CD1c-positive myeloid dendritic cell (primary cell): Measurements from ENCODE around the gene EVI5L.
"Not testable (repeated sequence)": the region's sequence is repeated elsewhere in the genome, so short reads cannot be mapped to it uniquely, and the experiment has no call there.

ENCODE experiments used
- DNase-seq: peaks from one replicate; pipeline ENCODE4 v3.0.0-alpha.2; 2016; ENCODE audit errors: extremely low spot score

Gene EVI5L

DNA sequence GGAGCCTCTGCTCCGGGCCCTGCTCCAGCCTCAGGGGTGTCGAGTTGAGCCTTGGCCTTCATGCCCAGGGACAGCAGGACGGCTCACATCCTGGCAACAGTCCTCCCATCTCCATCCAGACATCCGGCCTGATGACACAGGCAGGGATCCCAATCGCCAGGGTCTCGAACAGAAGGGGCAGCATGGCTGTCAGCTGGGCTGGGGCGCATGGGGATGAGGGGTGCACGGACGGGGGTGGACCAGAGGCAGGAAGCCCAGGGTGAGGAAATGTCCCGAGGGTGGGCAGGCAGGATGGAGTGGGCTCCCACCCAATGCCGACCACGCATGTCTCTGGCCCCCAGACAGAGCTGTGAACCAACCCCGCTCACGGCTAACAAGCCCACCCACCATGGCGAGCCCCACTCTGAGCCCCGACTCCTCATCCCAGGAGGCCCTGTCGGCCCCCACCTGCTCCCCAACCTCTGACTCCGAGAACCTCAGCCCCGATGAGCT, 16.2 kb downstream of the EVI5L start:
- DNase-seq, result no peak

DNA sequence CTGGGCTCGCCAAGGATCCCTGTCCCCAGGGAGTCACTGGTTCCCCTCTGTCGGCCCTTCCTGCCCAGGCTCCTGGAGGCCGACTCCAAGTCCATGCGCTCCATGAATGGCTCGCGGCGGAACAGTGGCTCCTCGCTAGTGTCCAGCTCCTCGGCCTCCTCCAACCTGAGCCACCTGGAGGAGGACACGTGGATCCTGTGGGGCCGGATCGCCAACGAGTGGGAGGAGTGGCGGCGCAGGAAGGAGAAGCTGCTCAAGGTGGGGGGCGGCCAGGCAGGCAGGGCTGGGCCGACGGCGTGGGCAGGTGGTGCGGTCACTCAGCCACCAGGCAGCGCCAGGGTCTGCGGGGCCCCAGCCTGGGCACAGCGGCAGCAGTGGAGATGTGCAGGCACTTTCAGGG, 17.6 kb downstream of the EVI5L start:
- DNase-seq, result no peak

DNA sequence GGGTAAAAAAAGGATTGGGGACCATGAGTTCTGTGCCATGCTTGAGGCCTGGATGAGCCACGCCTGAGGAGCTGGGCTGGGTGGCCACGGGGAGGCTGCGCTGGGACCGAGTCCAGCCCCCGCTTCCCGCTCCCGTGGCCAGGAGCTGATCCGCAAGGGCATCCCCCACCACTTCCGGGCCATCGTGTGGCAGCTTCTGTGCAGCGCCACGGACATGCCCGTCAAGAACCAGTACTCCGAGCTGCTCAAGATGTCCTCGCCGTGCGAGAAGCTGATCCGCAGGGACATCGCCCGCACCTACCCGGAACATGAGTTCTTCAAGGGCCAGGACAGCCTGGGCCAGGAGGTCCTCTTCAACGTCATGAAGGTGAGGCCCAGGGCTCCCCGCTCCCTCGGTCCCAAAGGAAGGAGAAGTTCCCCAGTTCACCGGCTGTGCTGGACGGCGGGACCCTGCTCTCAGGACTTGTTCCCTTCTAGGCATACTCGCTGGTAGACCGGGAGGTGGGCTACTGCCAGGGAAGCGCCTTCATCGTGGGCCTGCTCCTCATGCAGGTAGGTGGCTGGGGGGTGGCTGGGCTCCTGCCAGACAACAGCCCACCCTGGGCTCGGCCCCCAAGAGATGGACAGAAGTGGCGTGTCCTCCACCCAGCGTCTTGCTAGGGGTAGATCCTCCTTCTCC, 18.9 kb downstream of the EVI5L start:
- DNase-seq, result no peak

DNA sequence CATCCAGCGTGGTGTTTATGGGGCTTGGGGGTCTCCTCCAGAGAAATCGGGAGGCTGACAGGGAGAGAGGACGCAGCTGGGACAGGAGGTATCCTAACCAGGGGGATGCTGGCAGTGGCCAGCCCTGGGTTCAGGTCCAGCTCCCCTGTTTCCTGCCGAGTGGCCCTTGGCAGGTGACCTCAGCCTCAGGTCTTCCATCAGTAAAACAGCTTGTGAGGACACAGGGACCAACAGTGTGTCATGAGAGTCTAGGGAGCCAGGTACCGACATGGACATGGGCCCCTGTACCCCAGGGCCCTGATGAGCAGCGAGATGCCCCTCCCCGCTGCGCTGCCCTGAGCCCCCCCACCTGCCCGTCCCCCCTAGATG, 19.6 kb downstream of the EVI5L start:
- no peak for DNase-seq

DNA sequence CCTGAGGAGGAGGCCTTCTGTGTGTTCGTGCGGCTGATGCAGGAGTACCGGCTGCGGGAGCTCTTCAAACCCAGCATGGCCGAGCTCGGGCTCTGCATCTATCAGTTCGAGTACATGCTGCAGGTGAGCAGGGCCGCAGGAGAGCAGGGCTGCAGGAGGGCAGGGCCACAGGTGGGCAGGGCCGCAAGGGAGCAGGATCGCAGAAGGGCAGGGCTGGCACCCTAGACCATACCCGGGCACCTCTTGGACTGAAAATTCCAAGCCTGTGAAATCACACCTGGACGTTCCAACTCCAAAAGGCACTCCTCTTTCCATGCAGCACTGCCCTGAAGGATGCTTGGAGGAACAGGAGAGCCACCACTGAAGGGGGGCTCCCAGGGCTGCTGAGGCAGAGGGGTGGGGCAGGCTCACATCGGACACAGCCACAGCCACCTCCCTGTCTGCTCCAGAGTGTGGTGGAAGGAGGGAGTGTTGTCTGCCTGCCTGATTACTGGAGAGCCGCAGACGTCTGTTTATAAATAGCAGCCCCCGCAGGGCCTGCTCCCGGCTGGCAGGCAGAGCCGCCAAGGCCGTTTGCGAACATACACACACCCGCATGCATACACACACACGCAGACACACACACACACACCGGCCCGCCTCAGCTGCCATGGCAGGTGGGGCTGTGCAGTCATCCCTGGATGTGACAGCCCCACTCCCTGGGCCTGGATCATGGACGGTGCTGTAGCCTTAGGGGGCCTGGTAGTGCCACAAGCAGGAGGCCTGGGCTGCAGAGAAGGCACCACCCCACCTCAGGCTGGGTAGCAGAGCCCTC, 20.2 kb downstream of the EVI5L start:
- no peak for DNase-seq

DNA sequence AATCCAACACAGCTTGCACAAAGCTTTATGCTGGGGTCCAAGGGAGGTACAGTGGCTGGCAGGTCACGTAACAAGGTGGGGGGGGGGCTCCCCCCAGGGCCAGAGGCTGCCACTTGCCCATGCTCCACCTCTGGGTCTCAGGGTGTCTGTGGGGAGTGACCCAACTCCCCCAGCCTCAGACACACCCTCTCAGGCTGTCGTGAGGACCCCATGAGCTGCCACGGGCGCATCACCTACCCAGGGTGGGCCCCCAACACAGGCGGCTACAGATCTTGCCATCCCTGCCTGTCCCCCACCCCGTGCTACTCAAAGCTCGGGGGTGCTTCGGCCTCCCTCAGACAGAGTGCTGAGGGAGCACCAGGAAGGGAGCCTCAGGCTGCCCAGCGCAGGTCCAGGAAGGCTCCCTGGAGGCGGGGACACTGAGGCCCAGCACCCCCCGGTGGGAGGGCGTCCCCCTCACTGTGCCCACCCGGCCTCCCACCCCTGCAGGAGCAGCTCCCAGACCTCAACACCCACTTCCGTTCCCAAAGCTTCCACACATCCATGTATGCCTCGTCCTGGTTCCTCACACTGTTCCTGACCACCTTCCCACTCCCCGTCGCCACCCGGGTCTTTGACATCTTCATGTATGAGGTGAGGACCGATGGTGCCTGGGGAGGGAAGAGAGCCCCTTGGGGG, 21.1 kb downstream of the EVI5L start:
- no peak for DNase-seq

DNA sequence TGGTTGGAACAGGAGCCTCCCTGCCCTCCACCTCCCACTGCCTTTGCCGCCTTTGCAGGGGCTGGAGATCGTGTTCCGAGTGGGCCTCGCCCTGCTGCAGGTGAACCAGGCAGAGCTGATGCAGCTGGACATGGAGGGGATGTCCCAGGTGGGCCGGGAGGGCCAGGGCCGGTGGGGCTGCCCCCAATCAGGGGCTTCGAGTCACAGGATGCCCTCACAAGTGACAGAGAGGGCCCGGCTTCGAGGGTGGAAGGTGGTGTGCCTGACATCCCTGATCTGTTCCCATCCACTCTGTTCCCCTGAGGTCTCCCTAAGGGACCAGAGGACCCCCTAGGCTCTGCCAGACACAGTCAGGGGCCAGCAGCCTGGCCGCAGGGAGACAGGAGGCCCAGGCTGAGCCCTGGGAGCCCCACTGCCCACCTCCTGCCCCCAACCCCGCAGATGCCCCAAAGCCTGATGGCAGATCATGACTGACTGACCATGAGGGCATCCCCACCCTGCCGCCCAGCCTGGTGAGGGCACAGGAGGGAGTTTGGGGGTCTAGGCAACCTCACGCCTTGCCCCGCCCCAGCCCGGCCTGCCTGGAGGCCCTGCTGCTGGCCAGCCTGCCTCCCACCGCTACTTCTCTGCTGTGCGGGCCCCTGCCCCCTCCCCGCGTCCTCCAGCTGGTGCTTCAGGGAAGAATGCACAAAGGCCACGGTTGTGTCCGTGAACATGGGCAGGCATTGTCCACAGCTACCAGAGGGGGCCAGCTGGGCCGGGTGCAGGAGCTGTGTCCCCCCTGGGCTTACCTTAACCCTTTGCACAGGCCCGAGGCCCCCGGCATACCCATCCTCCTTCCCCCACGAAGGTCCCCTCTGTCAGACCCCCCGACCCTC, 21.8 kb downstream of the EVI5L start:
- no peak for DNase-seq

DNA sequence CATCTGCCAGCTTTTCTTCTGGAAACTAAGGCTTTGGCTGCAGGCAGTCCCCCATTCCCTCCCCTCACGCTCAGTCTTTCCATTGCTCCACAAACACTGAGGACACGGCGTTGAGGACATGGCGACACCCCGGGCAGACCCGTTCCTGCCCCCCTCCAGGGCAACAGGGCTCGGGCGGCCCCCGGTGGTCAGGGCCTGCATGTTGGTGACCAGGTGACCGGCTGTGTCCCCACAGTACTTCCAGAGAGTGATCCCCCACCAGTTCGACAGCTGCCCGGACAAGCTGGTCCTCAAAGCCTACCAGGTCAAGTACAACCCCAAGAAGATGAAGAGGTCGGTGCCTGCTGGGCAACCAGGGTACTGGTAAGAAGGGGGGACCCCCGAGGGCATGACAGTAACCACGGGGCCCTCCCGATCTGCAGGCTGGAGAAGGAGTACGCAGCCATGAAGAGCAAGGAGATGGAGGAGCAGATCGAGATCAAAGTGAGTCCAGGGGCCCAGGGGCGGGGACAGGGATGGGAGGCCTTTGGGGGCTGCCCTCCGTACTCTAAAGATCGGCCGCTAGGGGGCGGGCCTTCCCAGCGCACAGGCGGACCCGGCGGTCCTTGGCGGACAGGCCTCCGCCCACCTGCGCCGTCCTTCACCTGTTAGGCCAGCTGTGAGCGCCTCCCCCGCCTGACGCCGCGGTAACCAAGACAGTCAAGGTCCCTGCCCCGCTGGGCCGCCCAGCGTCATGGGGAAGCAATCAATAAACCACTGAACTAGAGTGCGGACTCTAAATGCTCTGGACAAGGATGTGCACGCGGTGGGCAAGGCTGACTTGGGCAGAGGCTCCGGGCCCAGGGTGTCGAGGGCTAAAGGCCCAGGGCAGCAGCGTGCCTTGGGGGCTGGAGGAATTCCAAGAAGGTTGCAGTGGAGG, 23.1 kb downstream of the EVI5L start:
- DNase-seq, result peak; percentile 64

DNA sequence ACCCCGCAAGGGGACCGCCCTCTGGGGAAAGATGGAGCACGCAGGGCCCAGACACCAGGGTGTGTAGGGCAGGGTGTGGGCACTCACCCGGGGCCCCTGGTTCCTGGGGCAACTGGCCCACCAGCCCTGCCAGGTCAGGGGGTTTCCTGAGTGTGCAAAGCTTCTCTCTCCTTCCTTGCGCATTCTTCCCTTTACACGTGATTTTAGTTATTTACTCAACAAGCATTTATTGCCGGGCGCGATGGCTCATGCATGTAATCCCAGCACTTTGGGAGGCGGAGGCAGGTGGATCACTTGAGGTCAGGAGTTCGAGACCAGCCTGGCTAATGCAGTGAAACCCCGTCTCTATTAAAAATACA, 23.7 kb downstream of the EVI5L start:
- no peak for DNase-seq

DNA sequence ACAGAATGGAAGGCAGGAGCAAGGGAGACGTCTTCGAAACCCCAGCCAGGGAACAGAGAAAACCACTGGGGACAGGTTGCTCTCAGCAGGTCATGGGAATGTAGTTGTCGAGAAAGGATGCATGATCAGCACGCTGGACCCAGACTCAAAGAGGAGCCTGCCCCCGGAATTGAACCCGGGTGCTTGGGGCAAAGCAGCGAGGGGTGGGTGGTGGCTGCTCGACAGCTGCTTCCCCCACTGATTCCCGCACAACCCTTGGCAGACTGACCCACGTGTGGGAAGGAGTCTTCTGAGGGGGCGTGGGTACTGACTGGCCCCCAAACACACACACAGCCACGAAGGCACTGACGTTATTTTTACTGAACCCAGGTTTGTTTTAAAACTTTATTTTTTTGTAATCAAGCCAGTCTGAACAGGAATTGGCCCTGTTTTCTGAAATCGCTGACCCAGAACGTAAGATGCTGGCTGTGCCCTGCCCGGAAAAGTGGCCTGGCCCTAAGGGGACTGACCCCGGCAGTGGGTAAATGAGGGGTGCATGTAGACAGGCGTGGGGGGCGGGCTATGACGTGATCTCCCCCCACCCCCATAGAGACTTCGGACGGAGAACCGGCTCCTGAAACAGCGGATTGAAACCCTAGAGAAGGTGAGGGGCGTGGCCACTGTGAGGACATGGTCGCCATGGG, 25.5 kb downstream of the EVI5L start:
- no peak for DNase-seq

DNA sequence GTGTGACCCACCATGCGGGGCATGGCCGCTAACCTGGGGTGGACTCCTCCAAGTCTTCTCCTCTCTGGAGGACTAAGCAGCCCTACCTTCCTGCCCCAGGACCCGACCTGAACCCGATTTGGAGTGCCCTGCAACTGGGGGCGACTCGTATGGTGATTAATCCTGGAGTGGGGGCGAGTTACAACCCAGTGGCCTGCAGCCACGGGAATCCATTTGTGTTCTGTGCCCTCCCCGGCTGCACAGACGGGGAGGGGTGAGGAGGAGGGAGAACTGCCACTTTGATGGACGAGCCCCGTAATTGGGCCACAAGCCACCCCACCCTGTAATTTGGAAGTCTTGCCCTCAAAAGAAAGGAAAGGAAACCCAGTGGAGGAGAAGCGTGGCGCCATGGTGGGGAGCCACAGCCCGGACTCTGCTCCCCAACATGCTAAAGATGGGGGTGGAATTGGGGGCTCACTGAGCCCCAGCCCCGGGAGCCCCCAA, 26.1 kb downstream of the EVI5L start:
- no peak for DNase-seq

DNA sequence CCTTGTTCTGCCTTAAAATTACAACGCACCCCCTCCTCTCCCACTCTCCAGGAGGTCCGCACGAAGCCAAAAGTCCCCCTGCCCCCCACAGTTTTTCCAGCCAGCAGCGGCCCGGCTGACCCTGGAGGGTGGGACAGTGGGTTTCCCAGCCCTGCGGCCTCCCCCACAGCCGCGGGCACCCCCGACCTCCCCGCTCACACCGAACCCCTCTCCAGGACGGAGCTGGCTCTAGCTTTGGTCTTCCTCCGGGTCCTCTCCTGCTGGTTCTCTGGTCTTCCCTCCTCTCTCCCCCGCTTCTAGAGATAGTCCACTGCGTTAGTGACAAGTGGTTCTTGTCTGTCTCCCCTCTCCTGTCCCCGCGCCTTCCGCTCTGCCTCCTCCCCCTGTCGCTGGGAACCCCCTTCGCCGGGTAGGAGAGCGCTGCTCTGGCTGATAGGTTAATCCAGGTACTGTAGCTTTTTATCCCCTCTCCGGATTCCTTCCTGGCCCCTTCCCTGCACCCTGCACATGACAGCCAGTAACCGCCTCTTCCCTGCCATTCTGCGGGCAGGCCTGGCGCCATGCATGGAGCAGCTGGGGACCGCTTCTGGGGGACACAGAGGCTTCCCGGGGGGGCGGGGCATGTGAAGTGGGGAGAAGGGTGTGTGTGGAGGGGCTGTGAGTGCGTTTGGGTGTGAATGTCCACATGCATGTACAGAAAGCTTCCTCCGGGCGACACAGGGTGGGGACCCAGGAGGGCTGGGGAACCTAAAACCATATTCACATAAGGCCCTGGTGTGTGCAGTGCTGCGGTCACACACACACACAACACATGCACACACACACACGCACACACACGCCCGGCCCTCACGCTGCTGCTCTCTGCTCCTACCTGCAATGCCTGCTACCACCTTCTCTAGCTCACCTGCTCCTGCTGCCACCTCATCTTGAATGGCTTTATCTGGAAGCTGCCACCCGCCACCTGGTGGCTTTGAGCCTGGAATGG, 27.0 kb downstream of the EVI5L start:
- DNase-seq, result no peak

DNA sequence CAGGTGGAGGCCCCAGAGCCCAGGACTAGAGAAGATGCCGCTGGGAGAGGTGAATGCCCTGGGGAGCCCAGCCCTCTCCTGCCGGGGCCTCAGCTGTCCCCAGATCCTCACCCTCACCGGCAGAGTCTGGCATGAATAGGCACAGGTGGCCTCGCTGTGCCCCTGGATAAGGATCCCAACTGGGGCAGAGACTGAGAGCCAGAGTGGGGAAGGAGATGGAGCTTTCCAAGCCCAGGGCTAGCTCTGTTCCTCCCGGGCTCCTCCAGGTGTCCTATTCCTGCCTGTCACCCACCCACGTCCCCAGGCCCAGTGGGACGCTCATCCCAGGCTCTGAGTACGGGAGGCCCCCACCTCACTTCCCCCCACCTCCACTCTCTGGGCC, 27.7 kb downstream of the EVI5L start:
- DNase-seq, result no peak

DNA sequence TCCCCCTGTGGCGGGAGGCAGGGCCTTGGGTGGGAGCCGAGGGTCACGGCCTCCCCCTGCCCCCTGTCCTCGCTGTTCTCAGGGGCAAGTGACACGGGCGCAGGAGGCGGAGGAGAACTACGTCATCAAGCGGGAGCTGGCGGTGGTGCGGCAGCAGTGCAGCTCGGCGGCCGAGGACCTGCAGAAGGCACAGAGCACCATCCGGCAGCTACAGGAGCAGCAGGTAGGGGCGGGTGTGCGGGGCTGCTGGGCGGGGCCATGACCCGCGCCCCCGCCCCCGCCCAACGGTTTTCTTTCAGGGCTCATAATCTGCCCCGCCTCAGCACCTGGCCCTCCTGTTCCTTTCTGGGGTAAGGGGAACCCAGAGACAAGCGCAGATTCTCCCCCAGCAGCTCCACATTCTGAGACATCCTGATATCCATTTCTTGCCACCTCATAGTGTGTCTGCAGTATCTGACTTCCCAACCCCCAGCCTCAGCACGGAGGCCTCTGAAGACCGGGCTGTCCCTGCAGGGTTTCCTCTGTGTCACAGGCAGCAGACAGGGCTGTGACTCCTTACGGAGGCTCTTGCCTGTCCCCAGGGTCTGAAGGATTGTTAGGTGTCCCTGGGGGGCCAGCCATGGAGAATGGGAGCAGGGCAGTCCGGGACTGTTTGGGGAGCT, 28.2 kb downstream of the EVI5L start:
- no peak for DNase-seq

DNA sequence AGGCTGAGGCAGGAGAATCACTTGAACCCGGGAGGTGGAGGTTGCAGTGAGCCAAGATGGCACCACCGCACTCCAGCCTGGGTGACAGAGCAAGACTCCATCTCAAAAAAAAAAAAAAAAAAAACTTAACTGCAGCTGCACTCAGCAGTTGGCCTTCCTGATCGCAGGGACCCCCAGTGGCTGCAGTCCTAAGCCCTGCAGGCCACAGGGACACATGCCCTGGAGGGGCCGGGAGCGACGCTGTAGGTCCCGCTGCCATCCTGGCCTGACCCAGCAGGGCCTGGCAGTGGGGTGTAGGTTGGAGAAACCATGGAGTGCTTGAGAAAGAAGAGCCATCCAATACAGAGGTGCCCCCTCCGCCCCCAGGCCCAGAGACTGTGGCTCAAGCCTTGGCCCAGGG, 29.1 kb downstream of the EVI5L start:
- not testable (repeated sequence) for DNase-seq

DNA sequence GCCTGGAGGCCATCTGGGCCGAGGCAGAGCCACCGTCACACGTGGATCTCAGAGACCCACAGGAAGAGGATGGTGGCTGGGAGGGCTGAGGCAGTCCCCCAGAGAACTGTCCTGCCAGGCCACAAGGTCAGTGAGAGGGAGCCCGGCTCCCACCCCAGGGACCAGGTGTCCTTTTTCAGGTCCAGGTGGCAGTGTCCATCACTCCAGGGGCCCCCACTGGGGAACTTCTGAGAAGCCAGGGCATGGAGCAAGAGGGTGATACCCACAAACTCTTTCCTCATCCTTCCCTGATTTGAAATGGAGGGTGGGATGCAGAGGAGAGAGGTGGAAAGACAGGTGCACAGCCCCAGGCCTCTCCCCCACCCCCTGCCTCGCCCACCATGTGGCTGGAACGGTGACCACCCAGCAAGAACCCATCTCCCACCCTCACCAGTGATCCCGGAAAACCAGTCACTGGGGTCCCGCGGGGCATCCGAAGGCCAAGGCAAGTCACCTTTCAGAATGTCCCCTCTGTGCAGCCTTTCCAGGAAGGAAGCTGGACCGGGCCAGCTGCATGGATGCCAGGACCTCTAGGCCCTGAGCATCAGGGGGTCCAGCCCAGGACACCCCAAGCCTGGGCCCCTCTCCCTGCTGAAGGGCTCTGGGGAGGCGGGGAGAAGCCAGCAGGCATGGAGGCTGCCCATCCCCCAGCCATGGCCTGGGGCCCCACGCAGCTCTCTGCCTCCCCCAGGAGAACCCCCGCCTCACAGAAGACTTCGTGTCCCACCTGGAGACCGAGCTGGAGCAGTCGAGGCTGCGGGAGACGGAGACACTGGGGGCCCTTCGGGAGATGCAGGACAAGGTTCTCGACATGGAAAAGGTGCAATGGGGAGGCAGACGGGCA, 30.1 kb downstream of the EVI5L start:
- no peak for DNase-seq
